OCI-LY1 (cell line): ENCODE measurements around the gene TRPM3.

ENCODE experiments used
- EZH2 ChIP-seq: fragments of 200-600 bp; sonication (generic), shearing (Covaris generic); IDR thresholded peaks from 2 replicates; pipeline ENCODE4 v1.8.0; 2017; ENCODE audit warnings: borderline replicate concordance, mixed run types, mild to moderate bottlenecking, antibody characterized with exemption, low read length, moderate library complexity, mixed read lengths
- TF ChIP-seq, protein P1 (sequence below): fragments of 200-600 bp; sonication (generic), shearing (Covaris generic); IDR thresholded peaks from 2 replicates; pipeline ENCODE4 v1.5.1; 2017; ENCODE audit warnings: mild to moderate bottlenecking, antibody characterized with exemption, low read length, moderate library complexity, mixed read lengths

DNA sequence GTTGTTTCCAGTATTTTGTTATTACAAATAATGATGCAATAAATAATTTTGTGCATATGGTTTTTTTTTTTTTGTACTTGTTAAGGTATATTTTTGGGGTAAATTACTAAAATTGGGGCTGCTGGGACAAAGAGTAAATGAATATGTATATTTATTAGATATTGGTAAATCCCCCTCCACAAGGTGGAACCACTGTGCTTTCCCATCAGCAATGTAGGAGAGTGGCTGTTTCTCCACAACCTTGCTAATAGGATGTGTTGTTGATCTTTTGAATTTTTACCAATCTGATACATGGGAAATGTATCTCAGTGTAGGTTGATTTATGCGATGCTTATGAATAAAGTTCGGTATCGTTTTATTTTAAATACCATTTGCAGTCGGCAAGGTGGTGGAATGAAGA lies 118.1 kb downstream of the TRPM3 start:
- no peak for TF ChIP-seq EZH2
- TF ChIP-seq, protein P1, sequence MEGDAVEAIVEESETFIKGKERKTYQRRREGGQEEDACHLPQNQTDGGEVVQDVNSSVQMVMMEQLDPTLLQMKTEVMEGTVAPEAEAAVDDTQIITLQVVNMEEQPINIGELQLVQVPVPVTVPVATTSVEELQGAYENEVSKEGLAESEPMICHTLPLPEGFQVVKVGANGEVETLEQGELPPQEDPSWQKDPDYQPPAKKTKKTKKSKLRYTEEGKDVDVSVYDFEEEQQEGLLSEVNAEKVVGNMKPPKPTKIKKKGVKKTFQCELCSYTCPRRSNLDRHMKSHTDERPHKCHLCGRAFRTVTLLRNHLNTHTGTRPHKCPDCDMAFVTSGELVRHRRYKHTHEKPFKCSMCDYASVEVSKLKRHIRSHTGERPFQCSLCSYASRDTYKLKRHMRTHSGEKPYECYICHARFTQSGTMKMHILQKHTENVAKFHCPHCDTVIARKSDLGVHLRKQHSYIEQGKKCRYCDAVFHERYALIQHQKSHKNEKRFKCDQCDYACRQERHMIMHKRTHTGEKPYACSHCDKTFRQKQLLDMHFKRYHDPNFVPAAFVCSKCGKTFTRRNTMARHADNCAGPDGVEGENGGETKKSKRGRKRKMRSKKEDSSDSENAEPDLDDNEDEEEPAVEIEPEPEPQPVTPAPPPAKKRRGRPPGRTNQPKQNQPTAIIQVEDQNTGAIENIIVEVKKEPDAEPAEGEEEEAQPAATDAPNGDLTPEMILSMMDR, result no peak
